Uterine smooth muscle cell (primary cell): ENCODE data around the gene EXO5. TPM values are rescaled to one million over a fixed set of nuclear protein-coding genes. Genes with fewer than 3 reads are reported as not detected.

Experiments
- total RNA-seq: library from RNA; depleted of rRNA; stranded (reverse); fragments of >200 nt; gene quantifications from 2 replicates; pipeline ENCODE4 v1.2.3, GENCODE V29; 2014

EXO5 gene
- 11.4 and 14.3 TPM in 2 replicates for total RNA-seq

GRCh38 chr1:40508375-40509341 lies at the start of gene EXO5:
EXO5 (plus strand) TSS chr1:40508767; CDS start chr1:40514545, 5,778 bp downstream.

GRCh38 chr1:40476924-40477677 lies 31.5 kb upstream of the EXO5 start, which contains the start of gene ZFP69:
ZFP69 (plus strand) TSS chr1:40477290; CDS start chr1:40479362, 2,072 bp downstream.

GRCh38 chr1:40531381-40532061 lies 23.0 kb downstream of the EXO5 start, which contains the start of gene ZNF684:
ZNF684 (plus strand) TSS chr1:40531637; CDS start chr1:40533167, 1,530 bp downstream.

Other genes starting within 250 kb of the EXO5 start
- gene COL9A2, start 191.5 kb upstream of the EXO5 start, total RNA-seq = 0.55 and 1.00 TPM in 2 replicates
- 12.4 and 23.0 TPM in 2 replicates for gene SMAP2, start 135.0 kb upstream of the EXO5 start, total RNA-seq
- 2.2 and 5.3 TPM in 2 replicates for gene ZFP69B, start 58.3 kb upstream of the EXO5 start, total RNA-seq
- 2.9 and 3.2 TPM in 2 replicates for gene ZFP69, start 31.5 kb upstream of the EXO5 start, total RNA-seq
- gene ZNF684, start 22.9 kb downstream of the EXO5 start, total RNA-seq = 2.2 and 5.1 TPM in 2 replicates
- gene RIMS3, start 156.9 kb downstream of the EXO5 start, total RNA-seq = 0.44 and 0.50 TPM in 2 replicates
- gene NFYC, start 182.9 kb downstream of the EXO5 start, total RNA-seq = 21.5 and 23.8 TPM in 2 replicates